C4-2B (cell line): ENCODE results near the gene DESI1.
A peak's percentile ranks its signal among the peaks of the same experiment; 100 is the strongest.

Source experiments
- H3K27ac ChIP-seq: fragments of 450-650 bp; 2 replicates; pipeline ENCODE4 v1.5.1; 2017
- ZFX ChIP-seq: fragments of 450-650 bp; IDR thresholded peaks from 2 replicates; pipeline ENCODE4 v1.6.1; 2017
- TF ChIP-seq, protein P1 (sequence below): fragments of 450-650 bp; conservative IDR thresholded peaks from 2 replicates; pipeline ENCODE4 v1.5.1; 2017; ENCODE audit warnings: mild to moderate bottlenecking

DESI1 gene

GRCh38 chr22:41625577-41625976 lies 4.7 kb upstream of the DESI1 start:
- H3K27ac ChIP-seq = no peak overlapping the region

GRCh38 chr22:41621911-41622179 lies 1.0 kb upstream of the DESI1 start:
- TF ChIP-seq ZFX = no peak
- TF ChIP-seq, protein P1, sequence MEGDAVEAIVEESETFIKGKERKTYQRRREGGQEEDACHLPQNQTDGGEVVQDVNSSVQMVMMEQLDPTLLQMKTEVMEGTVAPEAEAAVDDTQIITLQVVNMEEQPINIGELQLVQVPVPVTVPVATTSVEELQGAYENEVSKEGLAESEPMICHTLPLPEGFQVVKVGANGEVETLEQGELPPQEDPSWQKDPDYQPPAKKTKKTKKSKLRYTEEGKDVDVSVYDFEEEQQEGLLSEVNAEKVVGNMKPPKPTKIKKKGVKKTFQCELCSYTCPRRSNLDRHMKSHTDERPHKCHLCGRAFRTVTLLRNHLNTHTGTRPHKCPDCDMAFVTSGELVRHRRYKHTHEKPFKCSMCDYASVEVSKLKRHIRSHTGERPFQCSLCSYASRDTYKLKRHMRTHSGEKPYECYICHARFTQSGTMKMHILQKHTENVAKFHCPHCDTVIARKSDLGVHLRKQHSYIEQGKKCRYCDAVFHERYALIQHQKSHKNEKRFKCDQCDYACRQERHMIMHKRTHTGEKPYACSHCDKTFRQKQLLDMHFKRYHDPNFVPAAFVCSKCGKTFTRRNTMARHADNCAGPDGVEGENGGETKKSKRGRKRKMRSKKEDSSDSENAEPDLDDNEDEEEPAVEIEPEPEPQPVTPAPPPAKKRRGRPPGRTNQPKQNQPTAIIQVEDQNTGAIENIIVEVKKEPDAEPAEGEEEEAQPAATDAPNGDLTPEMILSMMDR = no peak
- H3K27ac ChIP-seq = peak overlapping the region; percentile 97

More at GRCh38 chr22:41625577-41625976, 4.7 kb upstream of the DESI1 start:
- no peak for TF ChIP-seq ZFX
- TF ChIP-seq, protein P1 = no peak

GRCh38 chr22:41621099-41621910 lies 462 bp upstream of the DESI1 start, which contains the start of gene XRCC6:
Gene XRCC6 (plus strand): TSS chr22:41621295. CDS start chr22:41622005, 710 bp downstream.
- TF ChIP-seq, protein P1 = no peak
- peak; percentile 91; the same call in 1 of the 2 replicates for TF ChIP-seq ZFX
- H3K27ac ChIP-seq = peak within 1 kb of the TSS; percentile 97

GRCh38 chr22:41619979-41620588 lies 759 bp downstream of the DESI1 start:
- TF ChIP-seq, protein P1 = no peak
- TF ChIP-seq ZFX = no peak
- peak overlapping the region; percentile 97 for H3K27ac ChIP-seq

DNA sequence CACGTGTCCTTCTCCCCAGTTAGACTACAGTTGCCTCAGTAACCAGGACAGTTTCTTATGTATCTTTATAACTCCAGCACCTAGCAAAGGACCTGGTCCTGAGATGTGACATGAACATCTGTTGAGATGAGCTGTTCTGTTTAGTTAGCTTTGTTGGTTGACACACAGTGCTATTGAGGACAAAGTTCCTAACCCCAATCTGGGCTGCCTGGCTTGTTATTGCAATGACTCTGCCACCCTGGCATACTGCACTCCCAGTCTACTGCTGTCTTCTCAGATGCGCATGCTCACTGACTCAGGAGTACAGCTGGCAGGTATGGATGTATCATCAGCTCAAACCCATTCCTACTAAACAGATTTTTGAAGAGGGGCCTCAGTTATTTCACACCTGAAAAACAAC lies 7.4 kb downstream of the DESI1 start:
- no peak for TF ChIP-seq ZFX
- TF ChIP-seq, protein P1 = no peak
- no peak overlapping the region for H3K27ac ChIP-seq

GRCh38 chr22:41612603-41613306 lies 8.1 kb downstream of the DESI1 start:
- TF ChIP-seq ZFX = no peak
- TF ChIP-seq, protein P1 = no peak
- H3K27ac ChIP-seq = no peak overlapping the region

GRCh38 chr22:41608386-41608785 lies 12.5 kb downstream of the DESI1 start:
- H3K27ac ChIP-seq = no peak overlapping the region
- TF ChIP-seq ZFX = no peak
- TF ChIP-seq, protein P1 = no peak
